Right lobe of liver (tissue), 4 donors: Measurements from ENCODE around the gene NPIPA5.
"Not testable (repeated sequence)": the region's sequence is repeated elsewhere in the genome, so short reads cannot be mapped to it uniquely, and the experiment has no call there.

Experiments used
- POLR2A ChIP-seq: fragments of 450-650 bp; IDR thresholded peaks from one replicate; pipeline ENCODE4 v1.6.1; 2017; ENCODE audit warnings: antibody characterized with exemption, mild to moderate bottlenecking
- TF ChIP-seq, protein P1 (sequence below), 4 donors: fragments of 200-600 bp in 3 of 4; fragments of 450-650 bp in 1 of 4; IDR thresholded peaks; one replicate each; pipeline versions ENCODE4 v1.5.1 to v1.8.0; 2016 to 2022; ENCODE audit warnings: antibody characterized with exemption in 4 of 4, mild to moderate bottlenecking in 2 of 4
- donor health status: DM: no; HTN: no; CAD: no.
- donor health status: DM: no; HTN: no; CAD: no.
- donor health status: DM: no; HTN: yes; CAD: no.

DNA sequence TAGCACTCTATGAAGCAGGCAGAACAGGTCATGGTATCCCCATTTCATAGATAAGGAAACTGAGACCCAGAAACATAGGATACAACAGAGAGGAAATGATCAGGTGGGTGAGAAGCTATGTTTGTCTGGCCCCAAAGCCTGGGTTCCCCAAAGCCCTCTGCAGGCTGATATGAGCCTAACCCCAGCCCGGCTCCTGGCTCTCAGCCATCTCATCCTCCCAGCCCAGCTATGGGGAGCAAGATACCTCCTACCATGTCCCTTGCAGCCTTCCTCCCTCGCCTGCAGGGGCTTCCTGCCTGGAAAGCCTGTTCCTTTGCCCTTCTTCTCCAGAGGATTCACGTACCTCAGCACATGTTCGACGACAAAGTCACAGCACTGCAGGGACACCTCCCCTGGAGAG, 26.3 kb downstream of the NPIPA5 start:
- TF ChIP-seq, protein P1, sequence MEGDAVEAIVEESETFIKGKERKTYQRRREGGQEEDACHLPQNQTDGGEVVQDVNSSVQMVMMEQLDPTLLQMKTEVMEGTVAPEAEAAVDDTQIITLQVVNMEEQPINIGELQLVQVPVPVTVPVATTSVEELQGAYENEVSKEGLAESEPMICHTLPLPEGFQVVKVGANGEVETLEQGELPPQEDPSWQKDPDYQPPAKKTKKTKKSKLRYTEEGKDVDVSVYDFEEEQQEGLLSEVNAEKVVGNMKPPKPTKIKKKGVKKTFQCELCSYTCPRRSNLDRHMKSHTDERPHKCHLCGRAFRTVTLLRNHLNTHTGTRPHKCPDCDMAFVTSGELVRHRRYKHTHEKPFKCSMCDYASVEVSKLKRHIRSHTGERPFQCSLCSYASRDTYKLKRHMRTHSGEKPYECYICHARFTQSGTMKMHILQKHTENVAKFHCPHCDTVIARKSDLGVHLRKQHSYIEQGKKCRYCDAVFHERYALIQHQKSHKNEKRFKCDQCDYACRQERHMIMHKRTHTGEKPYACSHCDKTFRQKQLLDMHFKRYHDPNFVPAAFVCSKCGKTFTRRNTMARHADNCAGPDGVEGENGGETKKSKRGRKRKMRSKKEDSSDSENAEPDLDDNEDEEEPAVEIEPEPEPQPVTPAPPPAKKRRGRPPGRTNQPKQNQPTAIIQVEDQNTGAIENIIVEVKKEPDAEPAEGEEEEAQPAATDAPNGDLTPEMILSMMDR (IDR thresholded peaks at IDR 0.05): not testable (repeated sequence)
- TF ChIP-seq POLR2A: not testable (repeated sequence)
